H9 (cell line): Measurements from ENCODE around the gene TMEM174. TPM values are rescaled to one million over a fixed set of nuclear protein-coding genes. Genes with fewer than 3 reads are reported as not detected.

ENCODE experiments used
- DNase-seq: peaks from one replicate; pipeline ENCODE4 v3.0.0-alpha.2; 2017
- H2AFZ ChIP-seq: one replicate; pipeline ENCODE4 v1.6.1; 2013; ENCODE audit warnings: mild to moderate bottlenecking, low read length, control low read depth, moderate library complexity
- H2AK5ac ChIP-seq: 2 replicates; pipeline ENCODE4 v1.6.1; 2013; ENCODE audit warnings: low read length, control low read depth, mixed read lengths; ENCODE audit not compliant: insufficient read length
- H2BK120ac ChIP-seq: one replicate; pipeline ENCODE4 v1.6.1; 2013; ENCODE audit warnings: low read depth, mild to moderate bottlenecking, low read length, control low read depth, inconsistent platforms; ENCODE audit not compliant: poor library complexity, severe bottlenecking
- H2BK12ac ChIP-seq: 2 replicates; pipeline ENCODE4 v1.6.1; 2013; ENCODE audit warnings: low read length, control low read depth, mixed read lengths, low read depth; ENCODE audit not compliant: insufficient read length
- H2BK15ac ChIP-seq: 2 replicates; pipeline ENCODE4 v1.6.1; 2013; ENCODE audit warnings: low read depth, low read length, control low read depth
- H2BK20ac ChIP-seq: one replicate; pipeline ENCODE4 v1.6.1; 2013; ENCODE audit warnings: low read depth, mild to moderate bottlenecking, low read length, control low read depth, inconsistent platforms; ENCODE audit not compliant: poor library complexity, severe bottlenecking
- H2BK5ac ChIP-seq: 2 replicates; pipeline ENCODE4 v1.6.1; 2013; ENCODE audit warnings: low read length, control low read depth, mixed read lengths; ENCODE audit not compliant: insufficient read length
- H3K14ac ChIP-seq: 2 replicates; pipeline ENCODE4 v1.6.1; 2013; ENCODE audit warnings: low read length, control low read depth; ENCODE audit not compliant: insufficient read depth
- H3K18ac ChIP-seq: 2 replicates; pipeline ENCODE4 v1.6.1; 2013; ENCODE audit warnings: low read depth, mild to moderate bottlenecking, mixed read lengths, low read length, control low read depth; ENCODE audit not compliant: insufficient read length
- H3K23ac ChIP-seq: 2 replicates; pipeline ENCODE4 v1.6.1; 2013; ENCODE audit warnings: low read length, control low read depth, mixed read lengths, low read depth; ENCODE audit not compliant: insufficient read length
- H3K23me2 ChIP-seq: 2 replicates; pipeline ENCODE4 v1.6.1; 2013; ENCODE audit warnings: low read depth, mild to moderate bottlenecking, mixed read lengths, low read length, control low read depth; ENCODE audit not compliant: insufficient read length, poor library complexity, severe bottlenecking
- H3K27ac ChIP-seq: 2 replicates; pipeline ENCODE4 v1.5.1; 2013; ENCODE audit warnings: low read length, control low read depth, mixed read lengths, low read depth; ENCODE audit not compliant: insufficient read length
- H3K27me3 ChIP-seq: 2 replicates; pipeline ENCODE4 v1.6.1; 2013; ENCODE audit warnings: low read length, control low read depth, inconsistent platforms; ENCODE audit not compliant: insufficient read depth
- H3K4ac ChIP-seq: 2 replicates; pipeline ENCODE4 v1.6.1; 2013; ENCODE audit warnings: low read depth, mild to moderate bottlenecking, control low read depth, inconsistent platforms, low read length, moderate library complexity
- H3K4me1 ChIP-seq: 2 replicates; pipeline ENCODE4 v1.6.1; 2013; ENCODE audit warnings: low read length, control low read depth, inconsistent platforms; ENCODE audit not compliant: insufficient read depth
- H3K4me2 ChIP-seq: 2 replicates; pipeline ENCODE4 v1.6.1; 2013; ENCODE audit warnings: low read length, control low read depth, mixed read lengths; ENCODE audit not compliant: insufficient read length, insufficient read depth
- H3K56ac ChIP-seq: 2 replicates; pipeline ENCODE4 v1.6.1; 2013; ENCODE audit warnings: low read depth, mild to moderate bottlenecking, mixed read lengths, low read length, control low read depth; ENCODE audit not compliant: insufficient read length
- H3K79me1 ChIP-seq: 2 replicates; pipeline ENCODE4 v1.6.1; 2013; ENCODE audit warnings: low read depth, mild to moderate bottlenecking, moderate library complexity, low read length, control low read depth, inconsistent platforms; ENCODE audit not compliant: insufficient read depth, poor library complexity, severe bottlenecking
- H3K79me2 ChIP-seq: 2 replicates; pipeline ENCODE4 v1.6.1; 2013; ENCODE audit warnings: low read length, control low read depth, inconsistent platforms; ENCODE audit not compliant: insufficient read depth
- H3K9ac ChIP-seq: 2 replicates; pipeline ENCODE4 v1.6.1; 2013; ENCODE audit warnings: low read length, control low read depth, mixed read lengths; ENCODE audit not compliant: insufficient read length; ENCODE audit errors: extremely low read depth
- H3K9me3 ChIP-seq: one replicate; pipeline ENCODE4 v1.6.1; 2013; ENCODE audit warnings: low read depth, low read length, inconsistent platforms; ENCODE audit not compliant: control insufficient read depth
- H3T11ph ChIP-seq: one replicate; pipeline ENCODE4 v1.6.1; 2013; ENCODE audit warnings: mild to moderate bottlenecking, low read length, control low read depth, inconsistent platforms
- H4K20me1 ChIP-seq: one replicate; pipeline ENCODE4 v1.6.1; 2013; ENCODE audit not compliant: control insufficient read depth, insufficient read length, insufficient read depth
- H4K5ac ChIP-seq: 2 replicates; pipeline ENCODE4 v1.6.1; 2013; ENCODE audit warnings: low read depth, mild to moderate bottlenecking, mixed read lengths, low read length, control low read depth; ENCODE audit not compliant: insufficient read length
- H4K8ac ChIP-seq: replicated peaks from 2 replicates; pipeline ENCODE4 v1.6.1; 2013; ENCODE audit warnings: low read length, control low read depth, mixed read lengths, low read depth; ENCODE audit not compliant: insufficient read length
- H4K91ac ChIP-seq: 2 replicates; pipeline ENCODE4 v1.6.1; 2013; ENCODE audit warnings: low read depth, mild to moderate bottlenecking, moderate library complexity, mixed read lengths, low read length, control low read depth; ENCODE audit not compliant: insufficient read length
- H3K27ac Mint-ChIP-seq, 3 experiments: 2 replicates in 2 of 3; 3 replicates in 1 of 3; pipeline ENCODE4 v1.8.0; 2020 to 2021; ENCODE audit warnings: mixed read lengths in 3 of 3, mild to moderate bottlenecking in 1 of 3, moderate library complexity in 1 of 3
- H3K27me3 Mint-ChIP-seq: 2 replicates; pipeline ENCODE4 v1.8.0; 2021; ENCODE audit warnings: low read depth, mild to moderate bottlenecking, moderate library complexity, mixed read lengths
- H3K36me3 Mint-ChIP-seq, 3 experiments: 2 replicates in 2 of 3; 3 replicates in 1 of 3; pipeline ENCODE4 v1.8.0; 2020 to 2021; ENCODE audit warnings: low read depth in 3 of 3, mixed read lengths in 3 of 3; ENCODE audit not compliant: insufficient read depth in 1 of 3
- H3K4me1 Mint-ChIP-seq, 2 experiments: 2 replicates each; pipeline ENCODE4 v1.8.0; 2020; ENCODE audit warnings: mixed read lengths in 2 of 2
- H3K4me3 Mint-ChIP-seq, 2 experiments: 2 replicates in 1 of 2; 3 replicates in 1 of 2; pipeline ENCODE4 v1.8.0; 2020 to 2021; ENCODE audit warnings: mild to moderate bottlenecking in 2 of 2, mixed read lengths in 2 of 2, moderate library complexity in 1 of 2
- H3K9me3 Mint-ChIP-seq, 2 experiments: 2 replicates in 1 of 2; 3 replicates in 1 of 2; pipeline ENCODE4 v1.8.0; 2020; ENCODE audit warnings: mild to moderate bottlenecking in 2 of 2, mixed read lengths in 2 of 2, moderate library complexity in 1 of 2
- WGBS: extraction: QIAGEN DNeasy Blood & Tissue Kit; methylation state at CpG from one replicate; pipeline ENCODE4 v1.1.7; 2013; ENCODE audit warnings: missing lambda C conversion rate, low lambda C conversion rate, mixed read lengths; ENCODE audit not compliant: insufficient read length; ENCODE audit errors: extremely low coverage; 5-methylcytosine and 5-hydroxymethylcytosine counted together
- total RNA-seq: library from RNA; stranded (reverse); gene quantifications from 2 replicates; pipeline ENCODE4 v1.2.1, GENCODE V29; 2021
- TF ChIP-seq, protein P1 (sequence below): fragments of 200-600 bp; sonication (generic); conservative IDR thresholded peaks from 3 replicates; pipeline ENCODE4 v1.8.0; 2021; ENCODE audit warnings: antibody characterized with exemption, mild to moderate bottlenecking

Gene TMEM174
- total RNA-seq, 1 experiment from 2014 or later = not detected

DNA sequence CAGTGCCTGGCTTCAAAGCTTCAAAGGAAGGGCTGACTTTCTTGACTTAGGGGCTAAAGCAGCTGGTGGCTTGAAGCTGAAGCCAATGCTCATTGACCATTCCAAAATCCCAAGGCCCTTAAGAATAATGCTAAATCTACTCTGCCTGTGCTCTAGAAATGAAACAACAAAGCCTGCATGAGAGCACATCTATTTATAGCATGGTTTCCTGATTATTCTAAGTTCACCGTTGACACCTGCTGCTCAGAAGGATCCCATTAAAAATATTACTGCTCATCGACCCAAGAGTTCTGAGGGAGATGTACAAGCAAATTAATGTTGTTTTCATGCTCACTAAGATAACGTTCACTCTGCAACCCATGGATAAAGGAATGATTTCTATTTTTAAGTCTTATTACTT lies 6.7 kb downstream of the TMEM174 start:
- TF ChIP-seq, protein P1, sequence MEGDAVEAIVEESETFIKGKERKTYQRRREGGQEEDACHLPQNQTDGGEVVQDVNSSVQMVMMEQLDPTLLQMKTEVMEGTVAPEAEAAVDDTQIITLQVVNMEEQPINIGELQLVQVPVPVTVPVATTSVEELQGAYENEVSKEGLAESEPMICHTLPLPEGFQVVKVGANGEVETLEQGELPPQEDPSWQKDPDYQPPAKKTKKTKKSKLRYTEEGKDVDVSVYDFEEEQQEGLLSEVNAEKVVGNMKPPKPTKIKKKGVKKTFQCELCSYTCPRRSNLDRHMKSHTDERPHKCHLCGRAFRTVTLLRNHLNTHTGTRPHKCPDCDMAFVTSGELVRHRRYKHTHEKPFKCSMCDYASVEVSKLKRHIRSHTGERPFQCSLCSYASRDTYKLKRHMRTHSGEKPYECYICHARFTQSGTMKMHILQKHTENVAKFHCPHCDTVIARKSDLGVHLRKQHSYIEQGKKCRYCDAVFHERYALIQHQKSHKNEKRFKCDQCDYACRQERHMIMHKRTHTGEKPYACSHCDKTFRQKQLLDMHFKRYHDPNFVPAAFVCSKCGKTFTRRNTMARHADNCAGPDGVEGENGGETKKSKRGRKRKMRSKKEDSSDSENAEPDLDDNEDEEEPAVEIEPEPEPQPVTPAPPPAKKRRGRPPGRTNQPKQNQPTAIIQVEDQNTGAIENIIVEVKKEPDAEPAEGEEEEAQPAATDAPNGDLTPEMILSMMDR = no peak
- no peaks in the 10 kb centered on the region for H3K27me3 ChIP-seq
- H3K36me3 Mint-ChIP-seq = peaks cover 3 to 5% (median 4%) of the 10 kb centered on the region in 3 experiments; a peak in 5 of 7 replicates

More for the DNA sequence above, 6.7 kb downstream of the TMEM174 start:
- Histone ChIP-seq H3K56ac (no peak overlapping the region), H4K20me1 (no peaks in the 10 kb centered on the region), H3K4me2 (no peak overlapping the region), H4K5ac (no peak overlapping the region), H2BK12ac (no peak overlapping the region), H2BK15ac (no peak overlapping the region), H3K4me1 (no peaks in the 10 kb centered on the region), H3K14ac (no peak overlapping the region), H2AFZ (no peak overlapping the region), H3K23me2 (no peaks in the 10 kb centered on the region), H3K23ac (no peak overlapping the region), H2AK5ac (no peak overlapping the region), H3T11ph (no peak overlapping the region), H3K9ac (no peak overlapping the region), H4K8ac (no peak overlapping the region), H3K9me3 (no peaks in the 10 kb centered on the region), H3K79me2 (no peaks in the 10 kb centered on the region), H3K27ac (no peak overlapping the region), H2BK120ac (no peak overlapping the region), H3K18ac (no peak overlapping the region), H2BK5ac (no peak overlapping the region), H2BK20ac (no peak overlapping the region), H4K91ac (no peak overlapping the region), H3K79me1 (no peaks in the 10 kb centered on the region), H3K4ac (no peak overlapping the region)
- Mint-ChIP-seq H3K4me1 (peaks cover 3 to 7% of the 10 kb centered on the region in 2 experiments), H3K27ac (no peak overlapping the region), H3K27me3 (0 out of 2 replicates have a peak, but pooled peaks cover 3% of the 10 kb centered on the region), H3K9me3 (peaks cover 5% of the 10 kb centered on the region in 2 experiments), H3K4me3 (no peak overlapping the region)
- no peak for DNase-seq
- WGBS = no CpG with 5 or more reads among the region's 3 CpGs
